GM19452 (cell line): ENCODE data around the gene ANKRD18B.
"Not testable (repeated sequence)": the region's sequence is repeated elsewhere in the genome, so short reads cannot be mapped to it uniquely, and the experiment has no call there.

Experiments used
- ATAC-seq: cut with Tn5 transposase; IDR thresholded peaks from one replicate; pipeline ENCODE4 v1.9.1; 2021; ENCODE audit not compliant: unreplicated experiment

The ANKRD18B gene

DNA sequence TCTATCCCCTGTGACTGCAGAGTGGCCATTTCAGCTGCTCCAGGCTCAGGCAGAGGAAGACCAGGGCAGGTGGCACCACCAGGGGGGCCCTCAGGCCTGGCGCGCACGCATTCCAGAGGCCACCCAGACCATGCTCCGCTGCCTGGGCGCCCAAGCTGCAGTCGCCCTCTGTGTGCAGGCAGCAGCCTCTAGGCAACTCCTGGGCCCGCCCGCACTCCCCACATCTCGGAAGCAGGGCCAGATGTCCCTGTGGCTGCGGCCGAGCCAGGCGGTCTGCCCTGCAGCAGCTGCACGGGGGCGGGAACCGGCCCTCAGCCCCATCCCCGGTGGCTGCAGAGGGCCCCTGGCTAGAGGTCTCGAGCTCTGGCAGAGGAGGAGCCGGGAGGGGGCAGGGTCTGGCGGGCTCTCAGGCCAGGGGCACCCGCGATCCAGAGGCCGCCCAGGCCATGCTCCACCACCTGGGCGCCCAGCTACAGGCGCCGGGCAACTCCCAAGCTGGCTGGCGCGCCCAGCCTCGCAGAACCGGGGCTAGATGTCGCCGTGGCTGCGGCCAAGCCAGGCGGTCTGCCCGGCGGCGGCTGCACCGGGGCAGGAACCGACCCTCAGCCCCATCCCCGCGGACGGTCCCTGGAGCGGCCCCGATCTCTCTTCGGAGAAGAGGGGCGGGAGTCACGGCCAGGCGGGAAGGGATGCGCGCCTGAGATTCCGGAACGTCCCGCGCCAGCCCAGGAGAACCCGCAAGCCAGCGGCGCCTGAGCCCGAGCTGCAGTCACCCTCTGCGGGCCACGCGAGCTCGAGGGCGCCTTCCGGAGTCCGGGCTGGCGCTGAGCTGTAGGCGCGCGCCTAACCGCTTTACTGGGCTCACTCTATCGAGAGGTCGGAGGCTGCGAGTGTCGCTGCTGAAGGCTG lies at the start of gene ANKRD18B:
Gene ANKRD18B (plus strand): TSS at position 855 of the 909 bp plus-strand sequence. CDS start 239 bp downstream, outside the sequence.
- not testable (repeated sequence) for ATAC-seq

DNA sequence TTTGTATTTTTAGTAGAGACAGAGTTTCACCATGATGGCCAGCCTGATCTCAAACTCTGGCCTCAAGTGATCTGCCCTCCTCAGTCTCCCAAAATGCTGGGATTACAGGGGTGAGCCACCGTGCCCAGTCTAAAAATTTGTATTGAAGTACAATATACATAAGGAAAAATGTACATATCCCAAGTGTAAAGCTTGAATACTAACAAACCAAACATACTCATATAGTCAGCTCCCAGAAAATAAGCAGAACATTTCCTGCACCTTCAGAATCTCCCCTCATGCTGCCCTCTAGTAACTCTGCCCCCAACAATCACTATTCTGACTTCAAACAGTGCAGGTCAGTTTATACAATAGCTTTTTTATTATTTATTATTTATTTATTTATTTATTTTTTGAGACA lies 48.7 kb upstream of the ANKRD18B start:
- ATAC-seq: no peak

DNA sequence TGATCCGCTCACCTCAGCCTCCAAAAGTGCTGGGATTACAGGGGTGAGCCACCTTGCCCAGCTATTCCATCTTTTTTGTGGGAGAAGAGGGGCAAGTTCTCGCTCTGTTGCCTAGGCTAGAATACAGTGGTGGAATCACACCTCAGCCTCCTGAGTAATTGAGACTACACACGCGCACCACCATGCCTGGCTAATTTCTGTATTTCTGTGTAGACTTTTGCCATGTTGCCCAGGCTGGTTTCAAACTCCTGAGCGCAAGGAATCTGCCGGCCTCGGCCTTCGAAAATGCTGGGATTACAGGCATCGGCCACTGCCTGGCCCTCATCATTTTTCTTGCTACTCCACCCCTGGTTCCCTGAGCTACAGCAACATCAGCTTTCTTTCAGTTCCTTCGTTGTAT lies 47.5 kb upstream of the ANKRD18B start:
- ATAC-seq: no peak

DNA sequence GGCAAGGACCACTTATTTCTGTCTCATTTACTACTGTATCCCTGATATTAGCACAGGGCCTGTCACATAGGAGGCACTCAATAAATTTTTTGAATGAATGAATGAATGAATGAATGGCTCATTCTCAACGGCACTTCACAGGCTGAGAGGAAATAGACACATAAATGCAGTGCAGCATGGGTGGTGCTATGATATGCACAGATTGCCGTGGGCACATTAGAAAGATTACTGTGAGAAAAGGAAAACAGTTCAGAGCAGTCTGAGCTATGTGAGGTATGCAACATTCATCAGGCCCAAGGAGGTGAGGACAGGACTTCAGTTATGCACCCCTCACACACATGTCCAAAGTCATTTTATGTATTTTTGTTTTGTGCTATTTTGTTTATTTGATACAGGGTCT lies 43.9 kb upstream of the ANKRD18B start:
- ATAC-seq: no peak

DNA sequence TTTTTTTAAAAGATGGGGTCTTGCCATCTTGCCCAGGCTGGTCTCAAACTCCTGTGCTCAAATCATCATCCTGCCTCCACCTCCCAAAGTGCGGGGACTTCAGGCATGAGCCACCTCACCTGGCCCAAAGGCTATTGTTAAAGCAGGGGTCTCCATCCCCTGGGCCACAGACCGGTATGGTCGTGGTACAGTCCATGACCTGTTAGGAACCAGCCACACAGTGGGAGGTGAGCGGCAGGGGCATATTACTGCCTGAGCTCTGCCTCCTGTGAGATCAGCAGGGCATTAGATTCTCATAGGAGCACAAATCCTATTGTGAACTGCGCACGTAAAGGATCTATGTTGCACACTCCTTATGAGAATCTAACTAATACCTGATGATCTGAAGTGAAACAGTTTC lies 43.1 kb upstream of the ANKRD18B start:
- ATAC-seq: no peak

DNA sequence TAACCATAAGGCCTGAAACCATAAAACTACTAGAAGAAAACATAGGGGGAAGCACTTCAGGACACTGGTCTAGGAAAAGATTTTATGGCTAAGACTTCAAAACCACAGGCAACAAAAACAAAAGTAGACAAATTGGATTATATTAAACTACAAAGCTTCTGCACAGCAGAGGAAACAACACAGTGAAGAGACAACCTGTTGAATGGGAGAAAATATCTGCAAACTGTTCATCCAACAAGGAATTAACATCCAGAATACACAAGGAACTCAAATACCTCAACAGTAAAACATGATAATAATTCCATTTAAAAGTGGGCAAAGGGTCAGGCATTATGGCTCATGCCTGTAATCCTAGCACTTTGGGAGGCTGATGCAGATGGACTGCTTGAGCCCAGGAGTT lies 38.7 kb upstream of the ANKRD18B start:
- ATAC-seq: not testable (repeated sequence)

DNA sequence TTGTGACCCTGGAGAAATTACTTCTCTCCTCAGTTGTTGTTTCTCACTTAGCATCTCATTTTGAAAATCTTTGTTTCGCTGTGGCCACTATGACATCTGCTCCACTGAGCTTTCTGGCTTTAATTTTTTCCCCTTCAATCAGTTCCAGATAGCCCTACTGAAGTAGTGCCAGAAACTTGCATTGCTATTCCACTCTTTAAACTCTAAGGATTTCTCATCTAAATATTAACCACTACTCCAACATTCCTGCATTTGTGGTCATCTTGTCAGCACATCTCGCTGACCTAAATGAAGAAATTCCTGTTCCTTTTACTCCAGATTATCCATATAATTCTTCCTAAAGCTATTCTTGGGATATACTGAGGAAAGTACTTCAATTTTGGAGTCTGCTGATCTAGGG lies 35.0 kb upstream of the ANKRD18B start:
- no peak for ATAC-seq

DNA sequence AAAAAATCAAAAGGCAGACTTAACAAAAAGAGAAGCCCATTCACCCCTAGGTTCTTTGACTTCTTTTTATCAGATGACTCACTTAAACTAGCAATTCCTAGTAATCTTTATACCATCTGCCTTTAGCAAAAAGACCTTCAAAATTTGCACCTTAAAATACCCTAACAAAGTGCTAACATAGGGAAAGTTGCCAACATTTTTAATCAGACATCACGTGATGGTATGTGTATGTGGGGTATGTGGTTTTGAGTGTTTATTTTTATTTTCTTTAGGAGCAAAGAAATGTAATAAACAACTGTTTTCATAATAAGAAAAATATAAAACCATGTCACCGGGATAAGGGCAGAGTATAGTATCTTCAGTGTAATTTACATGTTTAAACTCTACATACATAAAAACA lies 30.2 kb upstream of the ANKRD18B start:
- ATAC-seq: not testable (repeated sequence)

DNA sequence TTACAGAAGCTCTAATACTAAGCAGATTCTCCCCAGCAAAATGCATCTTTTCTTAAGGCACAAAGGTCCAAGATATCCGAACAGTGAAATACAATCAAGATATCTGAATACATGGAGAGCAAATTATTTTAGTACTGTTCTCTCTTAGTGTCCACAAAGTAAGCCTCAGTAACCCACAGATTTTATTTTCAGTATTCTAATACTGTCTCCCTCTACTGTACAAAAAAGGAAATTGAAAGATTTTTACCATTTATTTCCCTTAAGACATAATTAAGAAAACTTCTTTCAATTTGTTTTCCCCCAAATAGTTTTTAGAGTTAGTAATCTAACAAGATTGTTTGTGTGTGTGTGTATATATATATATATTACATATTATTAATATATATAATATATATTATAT lies 25.7 kb upstream of the ANKRD18B start:
- ATAC-seq: no peak

DNA sequence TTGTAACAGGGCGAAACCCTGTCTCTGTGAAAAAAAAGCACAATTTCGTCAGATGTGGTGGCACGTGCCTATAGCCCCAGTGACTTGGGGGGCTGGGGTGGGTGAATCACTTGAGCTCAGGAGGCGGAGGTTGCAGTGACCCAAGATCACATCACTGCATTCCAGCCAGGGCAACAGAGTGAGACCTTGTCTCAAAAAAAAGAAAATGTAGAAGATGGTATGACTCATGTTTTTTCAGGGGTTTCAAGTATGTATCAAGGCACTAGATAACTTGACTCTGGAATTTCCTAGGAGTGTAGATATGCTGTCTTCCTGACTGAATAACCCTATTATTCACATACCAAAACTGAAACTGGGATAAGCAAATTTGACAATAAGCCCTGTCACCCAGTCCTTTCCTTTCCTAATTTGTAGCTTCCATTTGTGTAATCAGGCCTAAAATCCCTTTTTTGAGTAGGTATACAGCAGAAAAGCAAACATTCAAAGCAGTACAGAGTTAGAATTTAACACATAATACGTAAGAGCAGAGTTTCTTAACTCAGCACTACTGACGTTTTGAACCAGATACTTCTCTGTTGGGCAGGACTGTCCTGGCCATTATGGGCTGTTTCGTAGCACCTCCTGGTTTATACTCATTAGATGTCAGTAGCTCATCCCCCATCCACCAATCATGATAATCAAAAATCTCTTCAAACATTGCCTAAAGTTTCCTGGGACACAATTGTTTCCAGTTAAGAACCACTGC lies 17.3 kb upstream of the ANKRD18B start:
- no peak for ATAC-seq

DNA sequence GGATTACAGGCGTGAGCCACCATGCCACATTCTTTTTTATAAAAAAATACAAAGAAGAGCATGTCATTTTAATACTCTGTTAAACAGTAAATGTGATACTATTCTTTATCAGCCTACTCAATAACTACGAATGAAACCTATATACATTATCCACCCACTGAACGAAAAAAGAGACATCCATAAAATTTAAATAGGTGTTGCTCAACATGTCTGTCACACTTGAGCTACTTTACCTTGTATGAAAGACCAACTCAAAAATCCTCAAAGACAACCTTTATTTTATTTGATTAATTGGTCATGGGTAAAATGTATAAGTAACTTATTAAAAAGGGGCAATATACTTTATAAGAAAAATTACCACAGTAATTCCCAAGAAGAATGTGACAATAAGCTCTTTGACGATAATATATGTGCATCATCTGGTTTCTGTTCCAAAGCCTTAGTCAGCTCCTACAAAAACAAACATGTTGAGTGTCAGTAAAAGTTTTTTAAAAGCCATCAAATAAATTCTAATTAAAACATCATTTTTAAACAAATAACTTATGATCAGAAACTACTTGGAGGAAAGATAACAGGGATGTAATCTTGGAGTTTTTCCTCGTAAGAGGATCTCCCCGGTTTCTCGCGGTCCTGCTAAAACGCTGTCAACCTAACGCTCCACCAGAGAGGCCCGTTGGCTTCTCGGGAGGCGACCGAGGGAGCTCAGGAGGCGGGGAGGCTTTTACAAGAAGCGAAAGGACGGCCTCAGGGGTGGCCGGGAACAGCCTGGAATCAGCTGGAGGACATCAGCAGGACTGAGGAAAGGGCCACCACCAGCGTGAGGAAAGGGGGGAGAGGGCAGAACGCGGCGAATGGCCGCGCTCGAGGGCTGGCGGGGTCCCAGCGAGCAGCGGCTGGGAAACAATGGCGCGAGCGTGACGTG lies 13.5 kb upstream of the ANKRD18B start:
- no peak for ATAC-seq

DNA sequence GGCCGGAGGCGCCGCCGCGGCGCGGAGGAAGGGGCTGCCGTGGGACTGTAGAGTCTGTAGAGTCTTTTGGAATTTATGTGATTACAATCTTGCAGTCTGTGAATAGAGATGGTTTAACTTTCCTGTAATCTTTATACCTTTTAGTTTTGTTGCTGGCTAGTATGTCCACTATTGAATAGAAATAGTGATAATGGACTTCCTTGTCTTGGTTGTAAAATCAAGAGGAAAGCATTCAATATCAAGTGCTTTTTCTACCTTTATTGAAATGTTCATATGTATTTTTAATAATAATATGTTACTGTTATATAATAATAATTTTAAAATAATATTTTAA lies 12.9 kb upstream of the ANKRD18B start:
- ATAC-seq: not testable (repeated sequence)

DNA sequence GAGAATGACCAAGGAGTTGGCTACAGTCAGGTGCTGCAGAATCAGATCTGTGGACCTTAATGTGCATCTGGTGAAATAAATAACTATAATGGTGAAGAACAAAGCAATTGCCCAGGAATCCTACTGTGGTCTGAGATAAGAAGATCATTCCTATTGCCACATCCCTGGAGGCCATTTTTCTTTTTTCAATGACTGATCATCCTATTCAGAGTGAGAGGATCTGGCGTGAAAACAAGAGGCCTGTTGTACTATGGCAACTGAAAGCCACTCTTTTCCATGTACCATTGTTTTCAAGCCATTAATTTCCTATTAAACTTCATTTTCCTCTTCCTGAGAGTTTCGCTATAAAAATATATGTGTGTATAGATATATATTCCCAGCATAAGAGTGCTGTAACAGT lies 11.5 kb upstream of the ANKRD18B start:
- ATAC-seq: not testable (repeated sequence)

DNA sequence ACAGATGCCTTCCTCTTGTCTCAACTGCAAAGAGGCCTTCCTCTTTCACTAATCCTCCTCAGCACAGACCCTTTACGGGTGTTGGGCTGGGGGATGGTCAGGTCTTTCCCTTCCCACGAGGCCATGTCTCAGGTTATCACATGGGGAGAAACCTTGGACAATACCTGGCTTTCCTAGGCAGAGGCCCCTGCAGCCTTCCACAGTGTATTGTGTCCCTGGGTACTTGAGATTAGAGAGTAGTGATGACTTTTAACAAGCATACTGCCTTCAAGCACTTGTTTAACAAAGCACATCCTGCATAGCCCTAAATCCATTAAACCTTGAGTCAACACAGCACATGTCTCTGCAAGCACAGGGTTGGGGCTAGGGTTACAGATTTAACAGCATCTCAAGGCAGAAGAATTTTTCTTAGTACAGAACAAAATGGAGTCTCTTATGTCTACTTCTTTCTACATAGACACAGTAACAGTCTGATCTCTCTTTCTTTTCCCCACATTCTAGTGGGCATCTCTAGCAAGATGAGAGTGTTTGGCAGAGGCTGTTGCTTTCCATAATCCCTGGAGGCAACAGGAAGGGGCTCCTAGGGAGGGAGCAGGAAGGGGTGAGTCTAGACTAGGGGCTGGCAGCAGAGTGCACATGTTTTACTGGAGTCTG lies 8.6 kb upstream of the ANKRD18B start:
- ATAC-seq: not testable (repeated sequence)

DNA sequence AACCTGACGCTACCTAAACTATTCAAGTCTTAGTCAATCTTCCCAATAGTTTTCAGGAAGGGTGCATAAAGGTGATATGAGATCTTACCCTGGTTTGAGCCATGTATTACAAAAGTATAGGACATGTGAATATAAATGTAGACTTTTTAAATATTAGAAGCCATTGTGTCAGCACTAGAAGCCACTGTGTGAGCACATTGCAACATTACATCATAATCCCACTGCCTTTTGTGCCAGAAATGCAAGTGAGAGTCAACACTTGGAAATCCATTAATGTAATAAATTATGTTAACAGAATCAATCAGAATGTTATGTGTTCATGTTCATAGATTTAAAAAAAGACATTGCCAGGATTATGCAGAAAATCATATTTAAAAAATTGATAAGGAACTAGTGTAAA lies 7.7 kb upstream of the ANKRD18B start:
- not testable (repeated sequence) for ATAC-seq

DNA sequence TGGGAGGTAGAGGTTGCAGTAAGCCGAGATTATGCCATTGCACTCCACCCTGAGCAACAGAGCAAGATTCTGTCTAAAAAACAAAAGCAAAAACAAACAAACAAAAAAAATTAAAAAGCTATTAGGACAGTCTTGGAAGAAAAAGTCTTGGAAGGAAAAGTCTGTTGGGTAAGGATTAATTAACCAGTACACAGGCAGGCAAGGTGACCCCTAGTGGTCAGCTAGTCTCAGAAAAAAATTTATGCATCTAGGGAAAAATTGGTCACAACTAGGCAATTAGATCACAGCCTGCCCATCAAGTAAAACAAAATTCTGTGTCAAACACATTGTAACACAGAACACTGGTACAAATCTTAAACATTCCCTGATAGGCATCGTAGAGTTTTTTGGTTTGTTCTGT lies 6.7 kb upstream of the ANKRD18B start:
- no peak for ATAC-seq

DNA sequence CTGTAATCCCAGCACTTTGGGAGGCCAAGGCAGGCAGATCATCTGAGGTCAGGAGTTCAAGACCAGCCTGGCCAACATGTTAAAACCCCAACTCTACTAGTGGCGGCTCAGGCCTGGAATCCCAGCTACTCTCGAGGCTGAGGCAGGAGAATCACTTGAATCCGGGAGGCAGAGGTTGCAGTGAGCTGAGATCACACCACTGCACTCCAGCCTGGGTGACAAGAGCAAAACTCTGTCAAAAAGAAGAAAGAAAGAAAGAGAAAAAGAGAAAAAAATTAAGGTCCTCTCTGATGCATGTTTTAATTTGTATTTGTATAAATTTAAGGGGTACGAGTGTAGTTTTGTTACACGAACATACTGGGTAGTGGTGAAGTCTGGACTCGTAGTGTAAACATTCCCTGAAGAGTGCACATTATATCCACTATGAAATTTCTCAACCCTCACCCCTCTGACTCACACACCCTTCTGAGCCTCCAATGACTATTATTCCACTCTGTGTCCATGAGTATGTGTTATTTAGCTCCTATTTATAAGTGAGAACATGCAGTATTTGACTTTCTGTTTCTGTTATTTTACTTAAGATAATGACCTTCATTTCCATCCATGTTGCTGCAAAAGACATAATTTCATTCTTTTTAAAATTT lies 6.0 kb upstream of the ANKRD18B start:
- ATAC-seq: not testable (repeated sequence)

DNA sequence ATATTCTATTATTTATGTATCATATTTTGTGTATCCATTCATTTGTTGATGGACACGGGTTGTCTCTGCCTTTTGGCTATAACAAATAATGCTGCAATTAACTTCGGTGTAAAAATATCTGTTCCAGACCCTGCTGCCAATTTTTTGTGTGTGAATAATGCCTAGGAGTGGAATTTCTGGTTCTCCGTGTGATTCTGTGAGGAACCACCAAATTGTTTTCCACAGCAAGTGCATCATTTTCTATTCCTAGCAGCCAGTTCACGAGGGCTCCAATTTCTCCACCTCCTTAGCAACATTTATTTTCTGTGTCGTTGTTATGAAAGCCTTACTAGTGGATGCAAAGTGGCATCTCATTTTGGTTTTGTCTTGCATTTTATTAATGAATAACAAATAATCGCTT lies 2.2 kb upstream of the ANKRD18B start:
- not testable (repeated sequence) for ATAC-seq

DNA sequence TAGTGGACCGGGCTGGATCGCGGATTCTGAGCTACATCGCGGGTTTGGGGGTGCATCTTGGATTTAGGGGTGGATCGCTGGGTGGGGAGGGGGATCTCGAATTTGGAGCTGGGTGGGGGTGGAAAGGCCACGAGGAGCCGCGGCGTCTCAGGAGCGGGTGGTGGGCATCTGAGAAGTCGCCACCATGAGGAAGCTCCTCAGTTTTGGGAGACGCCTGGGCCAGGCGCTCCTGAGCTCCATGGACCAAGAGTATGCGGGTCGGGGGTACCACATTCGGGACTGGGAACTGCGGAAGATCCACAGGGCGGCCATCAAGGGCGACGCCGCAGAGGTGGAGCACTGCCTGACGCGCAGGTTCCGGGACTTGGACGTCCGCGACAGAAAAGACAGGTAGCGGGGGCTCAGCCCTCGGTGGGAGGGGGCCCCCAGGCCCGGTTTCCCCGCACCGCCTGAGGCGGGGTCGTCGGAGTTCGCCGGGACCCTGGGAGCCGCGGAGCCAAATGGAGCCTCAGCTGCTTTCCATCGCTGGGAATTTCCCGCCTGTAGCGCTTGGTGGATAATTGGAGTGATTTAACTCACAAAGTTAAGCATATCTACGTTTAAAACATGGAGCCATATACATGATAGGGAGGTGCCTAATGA lies 376 bp downstream of the ANKRD18B start:
- ATAC-seq: no peak

DNA sequence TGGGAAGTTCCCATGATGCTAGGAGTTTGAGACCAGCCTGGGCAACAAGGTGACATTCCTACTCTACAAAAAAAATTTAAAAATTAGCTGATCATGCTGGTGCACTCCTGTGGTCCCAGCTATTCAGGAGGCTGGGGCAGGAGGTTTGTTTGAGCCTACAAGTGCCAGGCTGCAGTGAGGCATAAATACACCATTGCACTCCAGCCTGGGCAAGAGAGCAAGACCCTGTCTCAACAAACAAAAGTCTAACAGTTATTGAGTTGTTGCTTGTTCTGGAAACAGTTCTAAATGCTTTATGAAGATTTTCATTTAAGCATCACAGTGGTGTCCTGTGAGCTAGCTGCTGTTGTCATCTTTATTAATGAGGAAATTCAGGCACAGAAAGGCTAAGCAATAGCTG lies 4.0 kb downstream of the ANKRD18B start:
- ATAC-seq: not testable (repeated sequence)
